ENCODE data around the gene ARHGAP22. TPM values are rescaled to one million over a fixed set of nuclear protein-coding genes. Genes with fewer than 3 reads are reported as not detected.

The ARHGAP22 gene
- total RNA-seq, 2 experiments from 2014 or later: 0.19 to 0.46 TPM

GRCh38 chr10:48557511-48558123 is 47.3 kb downstream of the ARHGAP22 start:
- POLR2A ChIA-PET: interaction anchor here (0.5 to 1.9 kb wide), 3 partner anchors 22 to 110 kb away, joined by 4 to 6 read pairs (median 4); no protein-coding TSS in a partner anchor
- TF ChIP-seq EZH2phosphoT487 (IDR thresholded peaks at IDR 0.05; ENCODE audit: borderline replicate concordance, low read depth, low read length): no peak
- TF ChIP-seq CTCF (conservative IDR thresholded peaks at IDR 0.05; ENCODE audit: low read length): no peak
- Histone ChIP-seq H3K4me2 (ENCODE audit: low read length) (no peak overlapping the region), H3K79me2 (ENCODE audit: insufficient read depth, low read depth, low read length) (no peaks in the 10 kb centered on the region), H4K20me1 (ENCODE audit: insufficient read depth, low read length) (no peaks in the 10 kb centered on the region), H2AFZ (ENCODE audit: low read length) (no peak overlapping the region), H3K4me3 (ENCODE audit: low read depth, low read length, poor library complexity, severe bottlenecking) (no peak overlapping the region), H3K9me2 (ENCODE audit: insufficient read depth, low read length) (no peaks in the 10 kb centered on the region), H3K4me1 (ENCODE audit: insufficient read depth, low read length, poor library complexity, severe bottlenecking) (no peaks in the 10 kb centered on the region), H3K9me3 (ENCODE audit: low read length) (no peaks in the 10 kb centered on the region), H3K36me3 (ENCODE audit: insufficient read depth, low read length) (no peaks in the 10 kb centered on the region), H3K27ac (ENCODE audit: low read depth, low read length, poor library complexity, severe bottlenecking) (no peak overlapping the region)
- intact Hi-C loops (cut with micrococcal nuclease; ENCODE audit: unreplicated experiment): loop anchor here (10.0 kb wide), 1 partner anchor 397 kb away; no protein-coding TSS in a partner anchor
- CTCF ChIA-PET (ENCODE audit: unreplicated experiment): interaction anchor here (1.2 kb wide), 1 partner anchor 99 kb away, joined by 9 read pairs; no protein-coding TSS in a partner anchor
- no peak for DNase-seq (ENCODE audit: low spot score)
- no TSS peak for BruUV-seq (replicated peaks)

GRCh38 chr10:48556713-48557112 is 48.2 kb downstream of the ARHGAP22 start:
- Histone ChIP-seq H2AFZ (ENCODE audit: low read length) (no peak overlapping the region), H3K9me2 (ENCODE audit: insufficient read depth, low read length) (no peaks in the 10 kb centered on the region), H3K36me3 (ENCODE audit: insufficient read depth, low read length) (no peaks in the 10 kb centered on the region), H3K4me3 (ENCODE audit: low read depth, low read length, poor library complexity, severe bottlenecking) (no peak overlapping the region), H3K9me3 (ENCODE audit: low read length) (no peaks in the 10 kb centered on the region), H3K79me2 (ENCODE audit: insufficient read depth, low read depth, low read length) (no peaks in the 10 kb centered on the region), H3K4me2 (ENCODE audit: low read length) (no peak overlapping the region), H3K27ac (ENCODE audit: low read depth, low read length, poor library complexity, severe bottlenecking) (no peak overlapping the region), H3K4me1 (ENCODE audit: insufficient read depth, low read length, poor library complexity, severe bottlenecking) (peaks cover 9% of the 10 kb centered on the region), H4K20me1 (ENCODE audit: insufficient read depth, low read length) (no peaks in the 10 kb centered on the region)
- no peak for TF ChIP-seq EZH2phosphoT487 (IDR thresholded peaks at IDR 0.05; ENCODE audit: borderline replicate concordance, low read depth, low read length)
- no peak for TF ChIP-seq CTCF (conservative IDR thresholded peaks at IDR 0.05; ENCODE audit: low read length)
- ChIA-PET CTCF (ENCODE audit: unreplicated experiment) (no interaction called here), POLR2A (interaction anchor here (0.6 to 1.9 kb wide), 2 partner anchors 23 to 111 kb away, joined by 4 read pairs; no protein-coding TSS in a partner anchor)
- intact Hi-C loops (cut with micrococcal nuclease; ENCODE audit: unreplicated experiment): loop anchor here (10.0 kb wide), 1 partner anchor 398 kb away; no protein-coding TSS in a partner anchor
- no peak for DNase-seq (ENCODE audit: low spot score)
- BruUV-seq (replicated peaks): no TSS peak

GRCh38 chr10:48556065-48556464 is 48.8 kb downstream of the ARHGAP22 start:
- no peaks in the 10 kb centered on the region for H3K36me3 ChIP-seq (ENCODE audit: insufficient read depth, low read length)
- no peak for DNase-seq (ENCODE audit: low spot score)
- no peak overlapping the region for H2AFZ ChIP-seq (ENCODE audit: low read length)
- TF ChIP-seq EZH2phosphoT487 (IDR thresholded peaks at IDR 0.05; ENCODE audit: borderline replicate concordance, low read depth, low read length) (no peak), CTCF (conservative IDR thresholded peaks at IDR 0.05; ENCODE audit: low read length) (no peak)
- H3K4me1 ChIP-seq (ENCODE audit: insufficient read depth, low read length, poor library complexity, severe bottlenecking): peaks cover 15% of the 10 kb centered on the region
- ChIA-PET CTCF (ENCODE audit: unreplicated experiment) (no interaction called here), POLR2A (no interaction called here)
- BruUV-seq (replicated peaks): no TSS peak
- no peak overlapping the region for H3K4me3 ChIP-seq (ENCODE audit: low read depth, low read length, poor library complexity, severe bottlenecking)
- H4K20me1 ChIP-seq (ENCODE audit: insufficient read depth, low read length): no peaks in the 10 kb centered on the region
- H3K9me2 ChIP-seq (ENCODE audit: insufficient read depth, low read length): no peaks in the 10 kb centered on the region
- H3K9me3 ChIP-seq (ENCODE audit: low read length): no peaks in the 10 kb centered on the region
- no peaks in the 10 kb centered on the region for H3K79me2 ChIP-seq (ENCODE audit: insufficient read depth, low read depth, low read length)
- intact Hi-C loops (cut with micrococcal nuclease; ENCODE audit: unreplicated experiment): loop anchor here (10.0 kb wide), 1 partner anchor 399 kb away; no protein-coding TSS in a partner anchor
- H3K4me2 ChIP-seq (ENCODE audit: low read length): no peak overlapping the region
- H3K27ac ChIP-seq (ENCODE audit: low read depth, low read length, poor library complexity, severe bottlenecking): no peak overlapping the region

All from OCI-LY7 (cell line).